Measurements from ENCODE around the gene ZNF467. TPM values are rescaled to one million over a fixed set of nuclear protein-coding genes. Genes with fewer than 3 reads are reported as not detected.

ZNF467 gene
- total RNA-seq, 1 experiment from 2014 or later, result 18.1 TPM

- in situ Hi-C loops (cut with HindIII; ENCODE audit: low pct_unique_long_range_greater_than_20kb, low sequenced_read_pairs), result no loop called here
- intact Hi-C loops (cut with micrococcal nuclease; ENCODE audit: unreplicated experiment), result no loop called here
- Histone ChIP-seq H3K9me3 (ENCODE audit: control insufficient read depth, insufficient read depth, low read depth, low read length) (peaks cover 14% of the 10 kb centered on the region; the same call in 1 of the 2 replicates), H3K36me3 (ENCODE audit: control insufficient read depth, insufficient read depth, low read length) (no peaks in the 10 kb centered on the region), H3K4me1 (ENCODE audit: control insufficient read depth, insufficient read depth, low read length) (peaks cover 3% of the 10 kb centered on the region; the same call in 1 of the 2 replicates), H3K27ac (ENCODE audit: low read length) (peak overlapping the region; percentile 69; the same call in 1 of the 2 replicates), H3K27me3 (ENCODE audit: control insufficient read depth, insufficient read depth, low read length) (no peaks in the 10 kb centered on the region), H3K4me3 (ENCODE audit: low read depth in 2 of 2, low read length in 2 of 2) (peak overlapping the region; percentile 69 to 77)
- ATAC-seq (peak; percentile 32; the same call in 1 of the 2 replicates), DNase-seq (ENCODE audit: low read depth, low spot score) (no peak)
- ChIA-PET POLR2A (interaction anchor here (0.7 to 0.8 kb wide), 2 partner anchors 37 to 519 kb away, joined by 3 read pairs; no protein-coding TSS in a partner anchor), CTCF (interaction anchor here (0.7 kb wide), 2 partner anchors 14 to 256 kb away, joined by 3 to 4 read pairs; no protein-coding TSS in a partner anchor)
- BruUV-seq (replicated peaks), result no TSS peak
- TF ChIP-seq CTCF (IDR thresholded peaks at IDR 0.05) (no peak), POLR2AphosphoS5 (IDR thresholded peaks at IDR 0.05; ENCODE audit: low read depth, low read length) (no peak), TCF7L2 (IDR thresholded peaks at IDR 0.05; ENCODE audit: low read depth, low read length) (no peak), SIN3A (IDR thresholded peaks at IDR 0.05; ENCODE audit: borderline replicate concordance, insufficient read depth, low read depth, low read length) (no peak)
- TF ChIP-seq, protein P1, sequence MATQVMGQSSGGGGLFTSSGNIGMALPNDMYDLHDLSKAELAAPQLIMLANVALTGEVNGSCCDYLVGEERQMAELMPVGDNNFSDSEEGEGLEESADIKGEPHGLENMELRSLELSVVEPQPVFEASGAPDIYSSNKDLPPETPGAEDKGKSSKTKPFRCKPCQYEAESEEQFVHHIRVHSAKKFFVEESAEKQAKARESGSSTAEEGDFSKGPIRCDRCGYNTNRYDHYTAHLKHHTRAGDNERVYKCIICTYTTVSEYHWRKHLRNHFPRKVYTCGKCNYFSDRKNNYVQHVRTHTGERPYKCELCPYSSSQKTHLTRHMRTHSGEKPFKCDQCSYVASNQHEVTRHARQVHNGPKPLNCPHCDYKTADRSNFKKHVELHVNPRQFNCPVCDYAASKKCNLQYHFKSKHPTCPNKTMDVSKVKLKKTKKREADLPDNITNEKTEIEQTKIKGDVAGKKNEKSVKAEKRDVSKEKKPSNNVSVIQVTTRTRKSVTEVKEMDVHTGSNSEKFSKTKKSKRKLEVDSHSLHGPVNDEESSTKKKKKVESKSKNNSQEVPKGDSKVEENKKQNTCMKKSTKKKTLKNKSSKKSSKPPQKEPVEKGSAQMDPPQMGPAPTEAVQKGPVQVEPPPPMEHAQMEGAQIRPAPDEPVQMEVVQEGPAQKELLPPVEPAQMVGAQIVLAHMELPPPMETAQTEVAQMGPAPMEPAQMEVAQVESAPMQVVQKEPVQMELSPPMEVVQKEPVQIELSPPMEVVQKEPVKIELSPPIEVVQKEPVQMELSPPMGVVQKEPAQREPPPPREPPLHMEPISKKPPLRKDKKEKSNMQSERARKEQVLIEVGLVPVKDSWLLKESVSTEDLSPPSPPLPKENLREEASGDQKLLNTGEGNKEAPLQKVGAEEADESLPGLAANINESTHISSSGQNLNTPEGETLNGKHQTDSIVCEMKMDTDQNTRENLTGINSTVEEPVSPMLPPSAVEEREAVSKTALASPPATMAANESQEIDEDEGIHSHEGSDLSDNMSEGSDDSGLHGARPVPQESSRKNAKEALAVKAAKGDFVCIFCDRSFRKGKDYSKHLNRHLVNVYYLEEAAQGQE (IDR thresholded peaks at IDR 0.05; ENCODE audit: insufficient read depth in 1 of 2, low read depth in 2 of 2, low read length in 1 of 2), result no peak
Measured at GRCh38 chr7:149714910-149715471, 58.4 kb downstream of the ZNF467 start.

Other genes with a start within 250 kb of the ZNF467 start
- gene ZNF862, start 64.8 kb upstream of the ZNF467 start, total RNA-seq (2021; ENCODE audit: unreplicated experiment), result 6.8 TPM
- gene ATP6V0E2, start 100.4 kb upstream of the ZNF467 start, total RNA-seq (2021; ENCODE audit: unreplicated experiment), result 44.7 TPM

Measured in Panc1 (cell line).